Stimulated activated naive CD8-positive, alpha-beta T cell treated with anti-CD3 and anti-CD28 coated beads, Interleukin-15, amount 100 ng/mL, for 72 hours (primary cell): ENCODE data around the gene MBD3.
A peak's percentile ranks its signal among the peaks of the same experiment; 100 is the strongest.

Experiments used
- ATAC-seq: fragments of 150-1000 bp; cut with Tn5 transposase; 2 replicates; pipeline ENCODE4 v1.10.0; 2021; ENCODE audit warnings: mild to moderate bottlenecking, moderate library complexity
- DNase-seq, 2 donors: peaks; one replicate each; pipeline ENCODE4 v3.0.0; 2021 to 2022
- H3K27ac Mint-ChIP-seq, 2 donors: one replicate each; pipeline ENCODE4 v1.8.0; 2022; ENCODE audit warnings: mild to moderate bottlenecking in 2 of 2, mixed read lengths in 2 of 2, moderate library complexity in 2 of 2
- H3K27me3 Mint-ChIP-seq: one replicate; pipeline ENCODE4 v1.8.0; 2022; ENCODE audit warnings: mixed read lengths
- H3K4me1 Mint-ChIP-seq: one replicate; pipeline ENCODE4 v1.8.0; 2022; ENCODE audit warnings: mild to moderate bottlenecking, mixed read lengths
- H3K4me3 Mint-ChIP-seq, 2 donors: one replicate each; pipeline ENCODE4 v1.8.0; 2022; ENCODE audit warnings: mild to moderate bottlenecking in 2 of 2, mixed read lengths in 2 of 2, moderate library complexity in 1 of 2
- H3K9me3 Mint-ChIP-seq, 2 donors: one replicate each; pipeline ENCODE4 v1.8.0; 2022; ENCODE audit warnings: mixed read lengths in 2 of 2

The MBD3 gene

DNA sequence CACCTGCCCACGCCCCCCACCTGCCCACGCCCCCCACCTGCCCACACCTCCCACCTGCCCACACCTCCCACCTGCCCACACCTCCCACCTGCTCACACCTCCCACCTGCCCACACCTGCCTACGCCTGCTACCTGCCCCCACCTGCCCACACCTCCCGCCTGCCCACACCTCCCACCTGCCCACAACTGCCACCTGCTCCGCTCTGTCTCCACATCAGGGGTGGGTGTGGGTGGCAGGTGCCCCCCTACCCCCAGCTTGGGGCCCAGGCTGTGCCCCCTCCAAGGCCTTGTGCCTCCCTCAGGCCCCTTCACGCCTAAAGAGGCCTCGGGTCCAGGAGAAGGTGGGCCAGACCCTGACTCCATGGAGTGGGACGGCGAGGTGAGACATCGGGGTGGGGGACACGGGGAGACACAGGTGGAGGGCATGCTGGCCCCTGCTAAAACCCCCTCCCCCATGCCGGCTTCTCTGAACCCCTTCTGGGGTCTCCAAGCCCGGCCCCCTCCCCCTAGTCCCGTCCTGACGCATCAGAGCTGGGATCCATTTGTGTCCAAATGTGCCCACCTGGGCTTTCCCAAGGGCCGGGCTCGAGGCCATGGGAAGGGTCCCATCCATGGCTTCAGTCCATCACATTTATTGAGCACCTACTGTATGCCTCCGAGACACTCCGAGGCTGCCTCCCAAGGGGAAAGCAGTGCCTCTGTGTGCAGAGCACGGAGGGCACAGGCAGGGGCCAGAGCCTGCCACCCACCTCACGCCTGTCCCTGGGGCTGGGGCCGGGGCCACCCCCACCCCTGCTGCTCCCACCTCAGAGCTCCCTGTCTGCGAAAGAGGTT lies 63.9 kb downstream of the MBD3 start:
- Mint-ChIP-seq H3K27me3 (peaks cover 79% of the 10 kb centered on the region), H3K4me3 (no peak overlapping the region), H3K27ac (no peak overlapping the region), H3K9me3 (no peaks in the 10 kb centered on the region), H3K4me1 (peaks cover 9% of the 10 kb centered on the region)
- DNase-seq, result no peak
- ATAC-seq, result no peak

GRCh38 chr19:1527650-1528309 lies 64.9 kb downstream of the MBD3 start:
- Mint-ChIP-seq H3K4me1 (peaks cover 9% of the 10 kb centered on the region), H3K27me3 (peaks cover 80% of the 10 kb centered on the region), H3K9me3 (no peaks in the 10 kb centered on the region), H3K27ac (no peak overlapping the region), H3K4me3 (no peak overlapping the region)
- no peak for DNase-seq
- peak; percentile 26 for ATAC-seq

DNA sequence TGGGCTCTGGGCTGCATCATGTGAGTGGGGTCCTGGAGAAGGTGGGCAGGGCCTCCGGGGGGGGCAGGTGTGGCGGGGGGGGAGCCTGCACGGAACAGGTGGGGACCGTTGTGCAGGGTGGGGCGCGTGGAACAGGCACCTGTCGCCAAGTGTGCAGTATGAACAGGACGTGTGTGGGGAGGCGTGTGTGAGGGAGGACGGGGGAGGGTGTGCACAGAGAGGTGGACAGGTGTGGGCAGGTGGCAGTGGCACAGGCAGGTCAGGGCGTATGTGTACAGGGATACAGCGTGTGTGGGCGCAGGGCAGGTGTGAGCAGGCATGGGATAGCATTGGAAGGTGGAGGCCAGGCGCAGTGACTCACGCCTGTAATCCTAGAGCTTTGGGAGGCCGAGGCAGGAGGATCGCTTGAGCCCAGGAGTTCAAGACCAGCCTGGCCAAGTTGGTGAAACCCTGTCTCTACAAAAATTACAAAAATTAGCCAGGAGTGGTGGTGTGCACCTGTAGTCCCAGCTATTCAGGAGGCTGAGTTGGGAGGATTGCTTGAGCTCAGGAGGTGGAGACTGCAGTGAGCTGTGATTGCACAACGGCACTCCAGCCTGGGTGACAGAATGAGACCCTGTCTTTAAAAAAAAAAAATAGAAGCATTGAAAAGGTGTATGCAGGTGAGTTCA lies 65.6 kb downstream of the MBD3 start:
- Mint-ChIP-seq H3K27ac (no peak overlapping the region), H3K4me3 (no peak overlapping the region), H3K4me1 (peaks cover 9% of the 10 kb centered on the region), H3K9me3 (no peaks in the 10 kb centered on the region), H3K27me3 (peaks cover 86% of the 10 kb centered on the region)
- DNase-seq, result no peak
- no peak for ATAC-seq

DNA sequence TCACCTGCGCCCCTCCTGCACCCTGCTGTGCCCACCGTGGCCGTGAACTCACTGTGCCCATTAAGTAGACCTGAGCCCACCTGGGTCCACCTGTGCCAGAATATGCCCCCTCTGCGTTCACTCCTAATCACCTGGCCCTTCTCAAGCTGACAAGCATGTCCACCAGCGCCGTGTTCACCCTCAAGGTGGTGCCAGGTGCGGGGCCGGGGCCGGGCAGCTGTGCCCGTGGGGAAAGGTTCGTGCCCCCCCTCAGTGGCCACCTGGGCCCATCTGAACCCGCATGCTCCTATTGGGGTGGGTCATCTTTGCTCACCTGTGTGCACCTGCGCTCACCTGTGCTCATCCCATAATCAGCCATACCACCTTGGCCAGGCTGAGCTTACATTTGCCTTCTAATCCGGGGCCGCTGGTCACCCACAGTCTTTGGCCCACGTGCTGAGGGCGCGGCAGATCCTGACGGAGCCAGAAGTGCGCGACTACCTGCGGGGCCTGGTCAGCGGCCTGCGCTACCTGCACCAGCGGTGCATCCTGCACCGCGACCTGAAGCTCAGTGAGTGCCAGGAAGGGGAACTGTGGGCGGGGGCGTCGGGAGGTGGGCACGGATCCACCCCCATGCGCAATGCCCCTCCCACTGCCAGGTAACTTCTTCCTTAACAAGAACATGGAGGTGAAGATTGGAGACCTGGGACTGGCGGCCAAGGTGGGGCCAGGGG lies 66.4 kb downstream of the MBD3 start:
- Mint-ChIP-seq H3K27me3 (peaks cover 86% of the 10 kb centered on the region), H3K4me3 (no peak overlapping the region), H3K9me3 (no peaks in the 10 kb centered on the region), H3K4me1 (peaks cover 9% of the 10 kb centered on the region), H3K27ac (no peak overlapping the region)
- ATAC-seq (no peak), DNase-seq (no peak)

DNA sequence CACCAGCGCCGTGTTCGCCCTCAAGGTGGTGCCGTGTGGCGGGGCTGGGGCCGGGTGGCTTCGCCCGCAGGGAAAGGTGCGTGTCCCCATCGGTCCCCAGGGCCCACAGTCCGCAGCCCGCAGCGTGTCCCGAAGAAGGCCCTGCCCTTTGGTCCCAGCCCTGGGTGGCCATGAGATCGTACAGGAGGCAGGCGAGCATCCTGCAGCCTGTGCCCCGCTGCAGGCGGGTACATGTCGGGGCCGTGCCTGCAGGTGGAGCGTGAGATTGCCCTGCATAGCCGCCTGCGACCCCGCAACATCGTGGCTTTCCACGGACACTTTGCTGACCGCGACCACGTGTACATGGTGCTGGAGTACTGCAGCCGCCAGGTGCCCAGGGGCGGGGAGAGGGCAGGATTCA lies 67.3 kb downstream of the MBD3 start:
- Mint-ChIP-seq H3K4me3 (no peak overlapping the region), H3K27me3 (peaks cover 83% of the 10 kb centered on the region), H3K9me3 (no peaks in the 10 kb centered on the region), H3K4me1 (peaks cover 9% of the 10 kb centered on the region), H3K27ac (no peak overlapping the region)
- no peak for DNase-seq
- no peak for ATAC-seq

GRCh38 chr19:1524972-1525325 lies 67.7 kb downstream of the MBD3 start:
- no peak for DNase-seq
- no peaks in the 10 kb centered on the region for H3K9me3 Mint-ChIP-seq

DNA sequence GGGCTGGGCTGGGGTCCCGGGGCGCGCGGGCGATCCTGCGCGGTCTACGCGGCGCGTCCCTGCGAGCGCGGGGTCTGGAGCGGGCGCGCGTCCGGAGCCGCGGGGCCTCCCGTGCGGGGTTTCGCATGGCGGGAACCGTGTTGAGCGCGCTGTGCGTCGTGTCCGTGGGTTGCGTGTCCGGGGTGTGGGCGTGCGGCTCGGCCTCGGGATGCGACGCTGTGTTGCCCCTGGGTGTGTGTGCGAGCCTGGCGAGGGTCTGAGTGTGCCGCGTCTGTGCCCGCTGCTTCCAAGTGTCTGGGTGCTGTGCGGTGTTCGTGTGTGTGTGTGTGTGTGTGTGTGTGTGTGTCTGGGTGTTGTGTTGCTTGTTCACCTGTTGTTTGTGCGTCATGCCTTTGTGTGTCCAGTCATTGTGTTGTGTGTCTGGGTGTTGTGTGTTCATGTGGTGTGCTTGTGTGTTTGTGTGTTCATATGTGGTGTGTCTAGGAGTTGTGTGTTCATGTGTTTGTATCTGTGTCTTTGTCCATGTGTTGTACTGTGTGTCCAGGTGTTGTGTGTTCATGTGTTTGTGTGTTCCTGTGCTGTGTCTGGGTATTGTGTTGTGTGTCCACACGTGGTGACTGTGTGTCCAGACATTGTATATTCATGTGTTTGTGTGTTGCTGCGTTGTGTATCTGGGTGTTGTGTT lies 68.2 kb downstream of the MBD3 start:
- H3K4me3 Mint-ChIP-seq, result no peak overlapping the region
- H3K9me3 Mint-ChIP-seq, result no peaks in the 10 kb centered on the region
- peaks cover 74% of the 10 kb centered on the region for H3K27me3 Mint-ChIP-seq

More at GRCh38 chr19:1524972-1525325, 67.7 kb downstream of the MBD3 start:
- Mint-ChIP-seq H3K27me3 (peaks cover 79% of the 10 kb centered on the region), H3K4me1 (peaks cover 9% of the 10 kb centered on the region), H3K4me3 (no peak overlapping the region), H3K27ac (no peak overlapping the region)
- ATAC-seq, result no peak

More for the DNA sequence above, 68.2 kb downstream of the MBD3 start:
- no peak overlapping the region for H3K27ac Mint-ChIP-seq
- ATAC-seq (no peak), DNase-seq (no peak)
- peaks cover 9% of the 10 kb centered on the region for H3K4me1 Mint-ChIP-seq
